Measurements from ENCODE around the gene ORC5. TPM values are rescaled to one million over a fixed set of nuclear protein-coding genes. Genes with fewer than 3 reads are reported as not detected.
A peak's percentile ranks its signal among the peaks of the same experiment; 100 is the strongest.

ORC5 gene
- 31.2 TPM for polyA plus RNA-seq (2012; ENCODE audit: insufficient read length, low read depth)

GRCh38 chr7:104207731-104208420 is at the start of gene ORC5:
TSS of gene ORC5 (minus strand) at chr7:104208013. CDS start at chr7:104207904, 109 bp downstream.
- TF ChIP-seq FOXP2 (optimal IDR thresholded peaks at IDR 0.05; ENCODE audit: borderline replicate concordance, extremely low read depth, extremely low read length, insufficient read depth) (peak; percentile 94), TAF1 (IDR thresholded peaks at IDR 0.05; ENCODE audit: borderline replicate concordance, insufficient read depth, low read length) (peak; percentile 97), POLR2AphosphoS5 (IDR thresholded peaks at IDR 0.05; ENCODE audit: low read depth, low read length) (peak; percentile 99), SIN3A (IDR thresholded peaks at IDR 0.05; ENCODE audit: borderline replicate concordance, insufficient read depth, low read length) (peak; percentile 57; the same call in 1 of the 2 replicates), REST (IDR thresholded peaks at IDR 0.05; ENCODE audit: insufficient read depth in 1 of 2, low read depth in 2 of 2, low read length in 2 of 2) (peak; percentile 53 to 64; a peak in 2 of 4 replicates)

- TF ChIP-seq TAF1 (IDR thresholded peaks at IDR 0.05; ENCODE audit: borderline replicate concordance, insufficient read depth, low read length) = no peak
- no peak for TF ChIP-seq REST (IDR thresholded peaks at IDR 0.05; ENCODE audit: insufficient read depth in 1 of 2, low read depth in 2 of 2, low read length in 2 of 2)
- no peak for TF ChIP-seq FOXP2 (optimal IDR thresholded peaks at IDR 0.05; ENCODE audit: borderline replicate concordance, extremely low read depth, extremely low read length, insufficient read depth)
- no peak for TF ChIP-seq SIN3A (IDR thresholded peaks at IDR 0.05; ENCODE audit: borderline replicate concordance, insufficient read depth, low read length)
- TF ChIP-seq POLR2AphosphoS5 (IDR thresholded peaks at IDR 0.05; ENCODE audit: low read depth, low read length) = no peak
These were observed 47.8 kb upstream of the ORC5 start for GRCh38 chr7:104255616-104256015.

GRCh38 chr7:104255194-104255593 is 47.4 kb upstream of the ORC5 start:
- TF ChIP-seq POLR2AphosphoS5 (IDR thresholded peaks at IDR 0.05; ENCODE audit: low read depth, low read length) (no peak), REST (IDR thresholded peaks at IDR 0.05; ENCODE audit: insufficient read depth in 1 of 2, low read depth in 2 of 2, low read length in 2 of 2) (no peak)

- TF ChIP-seq SIN3A (IDR thresholded peaks at IDR 0.05; ENCODE audit: borderline replicate concordance, insufficient read depth, low read length) (no peak), TAF1 (IDR thresholded peaks at IDR 0.05; ENCODE audit: borderline replicate concordance, insufficient read depth, low read length) (no peak), FOXP2 (optimal IDR thresholded peaks at IDR 0.05; ENCODE audit: borderline replicate concordance, extremely low read depth, extremely low read length, insufficient read depth) (no peak), POLR2AphosphoS5 (IDR thresholded peaks at IDR 0.05; ENCODE audit: low read depth, low read length) (no peak), REST (IDR thresholded peaks at IDR 0.05; ENCODE audit: insufficient read depth in 1 of 2, low read depth in 2 of 2, low read length in 2 of 2) (no peak)
These were observed 46.9 kb upstream of the ORC5 start for GRCh38 chr7:104254696-104255095.

Measured in PFSK-1 (cell line).